ENCODE data around the gene BPIFB3.
"Not testable (repeated sequence)": the region's sequence is repeated elsewhere in the genome, so short reads cannot be mapped to it uniquely, and the experiment has no call there.

DNA sequence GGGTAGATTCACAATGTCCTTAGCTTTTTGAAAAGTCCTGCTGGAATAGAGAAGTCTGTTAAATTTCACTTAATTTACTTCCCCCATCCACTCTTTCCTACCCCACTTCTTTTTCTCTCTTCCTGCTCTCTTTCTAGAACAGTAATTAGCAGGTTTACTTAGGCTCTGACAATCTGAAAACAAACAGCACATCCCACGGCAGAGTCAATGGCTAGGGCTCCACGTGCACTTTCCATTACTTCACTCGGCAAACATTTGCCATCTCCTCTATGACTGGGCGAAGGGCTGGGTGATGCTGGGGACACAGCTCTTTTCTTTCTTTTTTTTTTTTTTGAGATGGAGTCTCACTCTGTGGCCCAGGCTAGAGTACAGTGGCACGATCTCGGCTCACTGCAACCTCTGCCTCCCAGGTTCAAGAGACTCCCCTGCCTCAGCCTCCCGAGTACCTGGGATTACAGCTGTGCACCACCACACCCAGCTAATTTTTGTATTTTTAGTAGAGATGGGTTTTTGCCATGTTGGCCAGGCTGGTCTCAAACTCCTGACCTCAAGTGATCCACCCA is 52.4 kb downstream of the BPIFB3 start:
- TF ChIP-seq POLR2AphosphoS5 (IDR thresholded peaks at IDR 0.05); TAF1 (IDR thresholded peaks at IDR 0.05; ENCODE audit: low read depth); EZH2 (IDR thresholded peaks at IDR 0.05; ENCODE audit: borderline replicate concordance, insufficient read depth, low read length, poor library complexity, severe bottlenecking); SMC3 (conservative IDR thresholded peaks at IDR 0.05; ENCODE audit: poor library complexity): not testable (repeated sequence)
- TF ChIP-seq, protein P1, sequence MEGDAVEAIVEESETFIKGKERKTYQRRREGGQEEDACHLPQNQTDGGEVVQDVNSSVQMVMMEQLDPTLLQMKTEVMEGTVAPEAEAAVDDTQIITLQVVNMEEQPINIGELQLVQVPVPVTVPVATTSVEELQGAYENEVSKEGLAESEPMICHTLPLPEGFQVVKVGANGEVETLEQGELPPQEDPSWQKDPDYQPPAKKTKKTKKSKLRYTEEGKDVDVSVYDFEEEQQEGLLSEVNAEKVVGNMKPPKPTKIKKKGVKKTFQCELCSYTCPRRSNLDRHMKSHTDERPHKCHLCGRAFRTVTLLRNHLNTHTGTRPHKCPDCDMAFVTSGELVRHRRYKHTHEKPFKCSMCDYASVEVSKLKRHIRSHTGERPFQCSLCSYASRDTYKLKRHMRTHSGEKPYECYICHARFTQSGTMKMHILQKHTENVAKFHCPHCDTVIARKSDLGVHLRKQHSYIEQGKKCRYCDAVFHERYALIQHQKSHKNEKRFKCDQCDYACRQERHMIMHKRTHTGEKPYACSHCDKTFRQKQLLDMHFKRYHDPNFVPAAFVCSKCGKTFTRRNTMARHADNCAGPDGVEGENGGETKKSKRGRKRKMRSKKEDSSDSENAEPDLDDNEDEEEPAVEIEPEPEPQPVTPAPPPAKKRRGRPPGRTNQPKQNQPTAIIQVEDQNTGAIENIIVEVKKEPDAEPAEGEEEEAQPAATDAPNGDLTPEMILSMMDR (IDR thresholded peaks at IDR 0.05; ENCODE audit: poor library complexity, severe bottlenecking) = not testable (repeated sequence)
- TF ChIP-seq, protein P2, sequence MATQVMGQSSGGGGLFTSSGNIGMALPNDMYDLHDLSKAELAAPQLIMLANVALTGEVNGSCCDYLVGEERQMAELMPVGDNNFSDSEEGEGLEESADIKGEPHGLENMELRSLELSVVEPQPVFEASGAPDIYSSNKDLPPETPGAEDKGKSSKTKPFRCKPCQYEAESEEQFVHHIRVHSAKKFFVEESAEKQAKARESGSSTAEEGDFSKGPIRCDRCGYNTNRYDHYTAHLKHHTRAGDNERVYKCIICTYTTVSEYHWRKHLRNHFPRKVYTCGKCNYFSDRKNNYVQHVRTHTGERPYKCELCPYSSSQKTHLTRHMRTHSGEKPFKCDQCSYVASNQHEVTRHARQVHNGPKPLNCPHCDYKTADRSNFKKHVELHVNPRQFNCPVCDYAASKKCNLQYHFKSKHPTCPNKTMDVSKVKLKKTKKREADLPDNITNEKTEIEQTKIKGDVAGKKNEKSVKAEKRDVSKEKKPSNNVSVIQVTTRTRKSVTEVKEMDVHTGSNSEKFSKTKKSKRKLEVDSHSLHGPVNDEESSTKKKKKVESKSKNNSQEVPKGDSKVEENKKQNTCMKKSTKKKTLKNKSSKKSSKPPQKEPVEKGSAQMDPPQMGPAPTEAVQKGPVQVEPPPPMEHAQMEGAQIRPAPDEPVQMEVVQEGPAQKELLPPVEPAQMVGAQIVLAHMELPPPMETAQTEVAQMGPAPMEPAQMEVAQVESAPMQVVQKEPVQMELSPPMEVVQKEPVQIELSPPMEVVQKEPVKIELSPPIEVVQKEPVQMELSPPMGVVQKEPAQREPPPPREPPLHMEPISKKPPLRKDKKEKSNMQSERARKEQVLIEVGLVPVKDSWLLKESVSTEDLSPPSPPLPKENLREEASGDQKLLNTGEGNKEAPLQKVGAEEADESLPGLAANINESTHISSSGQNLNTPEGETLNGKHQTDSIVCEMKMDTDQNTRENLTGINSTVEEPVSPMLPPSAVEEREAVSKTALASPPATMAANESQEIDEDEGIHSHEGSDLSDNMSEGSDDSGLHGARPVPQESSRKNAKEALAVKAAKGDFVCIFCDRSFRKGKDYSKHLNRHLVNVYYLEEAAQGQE (IDR thresholded peaks at IDR 0.05; ENCODE audit: borderline replicate concordance) = not testable (repeated sequence)

All from neural cell (in vitro differentiated cells).